Right lobe of liver (tissue), 4 donors: ENCODE data around the gene GUCA2A.

Source experiments
- POLR2A ChIP-seq: fragments of 450-650 bp; IDR thresholded peaks from one replicate; pipeline ENCODE4 v1.6.1; 2017; ENCODE audit warnings: antibody characterized with exemption, mild to moderate bottlenecking
- TF ChIP-seq, protein P1 (sequence below), 4 donors: fragments of 200-600 bp in 3 of 4; fragments of 450-650 bp in 1 of 4; IDR thresholded peaks; one replicate each; pipeline versions ENCODE4 v1.5.1 to v1.8.0; 2016 to 2022; ENCODE audit warnings: antibody characterized with exemption in 4 of 4, mild to moderate bottlenecking in 2 of 4
- donor health status: DM: no; HTN: no; CAD: no.
- donor health status: DM: no; HTN: no; CAD: no.
- donor health status: DM: no; HTN: yes; CAD: no.

DNA sequence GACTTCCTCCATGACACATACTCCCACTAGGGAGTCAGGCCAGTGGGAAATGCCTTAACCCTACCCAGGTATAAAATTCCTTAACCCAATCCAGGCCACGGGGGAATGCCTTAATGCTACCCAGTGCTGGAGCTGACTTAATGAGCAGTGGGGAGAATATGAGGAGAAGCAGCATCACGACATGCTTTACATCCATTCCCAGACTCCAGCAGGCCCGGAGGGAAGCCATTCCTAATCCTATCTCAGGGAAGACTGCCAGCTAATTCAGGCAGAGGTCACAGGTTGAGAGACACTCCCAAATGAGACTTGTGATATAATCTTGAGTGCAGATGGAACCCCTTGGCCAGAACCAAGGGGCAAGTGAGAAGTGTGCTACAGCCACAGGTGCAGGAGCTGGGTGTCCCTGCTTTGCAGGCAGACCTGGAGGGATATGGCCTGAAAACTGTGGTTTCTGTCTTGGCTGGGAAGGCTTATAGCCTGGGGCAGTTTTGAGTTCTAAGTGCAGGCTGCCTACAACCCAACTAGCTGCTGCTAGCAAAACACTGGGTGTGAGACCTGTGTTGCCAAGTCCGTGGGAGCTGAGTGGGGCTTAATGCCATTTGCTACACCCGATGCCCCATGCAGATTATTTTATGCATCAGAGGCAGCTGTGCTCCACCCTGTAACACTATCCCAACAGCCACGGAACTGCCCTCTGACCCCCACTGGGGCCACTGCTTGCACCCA, 45.1 kb upstream of the GUCA2A start:
- TF ChIP-seq POLR2A, result no peak
- TF ChIP-seq, protein P1, sequence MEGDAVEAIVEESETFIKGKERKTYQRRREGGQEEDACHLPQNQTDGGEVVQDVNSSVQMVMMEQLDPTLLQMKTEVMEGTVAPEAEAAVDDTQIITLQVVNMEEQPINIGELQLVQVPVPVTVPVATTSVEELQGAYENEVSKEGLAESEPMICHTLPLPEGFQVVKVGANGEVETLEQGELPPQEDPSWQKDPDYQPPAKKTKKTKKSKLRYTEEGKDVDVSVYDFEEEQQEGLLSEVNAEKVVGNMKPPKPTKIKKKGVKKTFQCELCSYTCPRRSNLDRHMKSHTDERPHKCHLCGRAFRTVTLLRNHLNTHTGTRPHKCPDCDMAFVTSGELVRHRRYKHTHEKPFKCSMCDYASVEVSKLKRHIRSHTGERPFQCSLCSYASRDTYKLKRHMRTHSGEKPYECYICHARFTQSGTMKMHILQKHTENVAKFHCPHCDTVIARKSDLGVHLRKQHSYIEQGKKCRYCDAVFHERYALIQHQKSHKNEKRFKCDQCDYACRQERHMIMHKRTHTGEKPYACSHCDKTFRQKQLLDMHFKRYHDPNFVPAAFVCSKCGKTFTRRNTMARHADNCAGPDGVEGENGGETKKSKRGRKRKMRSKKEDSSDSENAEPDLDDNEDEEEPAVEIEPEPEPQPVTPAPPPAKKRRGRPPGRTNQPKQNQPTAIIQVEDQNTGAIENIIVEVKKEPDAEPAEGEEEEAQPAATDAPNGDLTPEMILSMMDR (IDR thresholded peaks at IDR 0.05), result no peak
